Stimulated activated CD4-positive, alpha-beta T cell treated with anti-CD3 and anti-CD28 coated beads, Interleukin-4, amount 100 ng/mL, for 24 hours (primary cell): ENCODE data around the gene ANTXR1.

Experiments
- DNase-seq: peaks from one replicate; pipeline ENCODE4 v3.0.0-alpha.2; 2020

The ANTXR1 gene

DNA sequence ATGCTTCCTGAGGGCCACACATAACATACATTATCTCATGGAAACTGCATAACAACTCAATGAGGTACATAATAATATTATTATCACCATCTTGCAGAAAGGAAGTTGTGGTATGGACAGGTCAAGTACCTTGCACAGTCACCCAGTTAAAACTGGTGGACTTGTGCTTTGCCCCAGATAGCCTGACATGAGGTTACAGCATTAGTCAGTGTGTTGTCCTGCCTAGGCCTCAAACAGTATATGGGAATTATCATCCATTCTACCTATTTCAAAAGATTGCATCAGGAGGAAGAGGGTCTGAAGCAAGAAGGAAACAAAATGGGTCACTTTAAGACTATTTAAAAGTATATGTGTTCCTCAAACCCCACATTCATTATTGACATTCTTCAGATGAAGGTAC is 5.4 kb upstream of the ANTXR1 start:
- DNase-seq: no peak

DNA sequence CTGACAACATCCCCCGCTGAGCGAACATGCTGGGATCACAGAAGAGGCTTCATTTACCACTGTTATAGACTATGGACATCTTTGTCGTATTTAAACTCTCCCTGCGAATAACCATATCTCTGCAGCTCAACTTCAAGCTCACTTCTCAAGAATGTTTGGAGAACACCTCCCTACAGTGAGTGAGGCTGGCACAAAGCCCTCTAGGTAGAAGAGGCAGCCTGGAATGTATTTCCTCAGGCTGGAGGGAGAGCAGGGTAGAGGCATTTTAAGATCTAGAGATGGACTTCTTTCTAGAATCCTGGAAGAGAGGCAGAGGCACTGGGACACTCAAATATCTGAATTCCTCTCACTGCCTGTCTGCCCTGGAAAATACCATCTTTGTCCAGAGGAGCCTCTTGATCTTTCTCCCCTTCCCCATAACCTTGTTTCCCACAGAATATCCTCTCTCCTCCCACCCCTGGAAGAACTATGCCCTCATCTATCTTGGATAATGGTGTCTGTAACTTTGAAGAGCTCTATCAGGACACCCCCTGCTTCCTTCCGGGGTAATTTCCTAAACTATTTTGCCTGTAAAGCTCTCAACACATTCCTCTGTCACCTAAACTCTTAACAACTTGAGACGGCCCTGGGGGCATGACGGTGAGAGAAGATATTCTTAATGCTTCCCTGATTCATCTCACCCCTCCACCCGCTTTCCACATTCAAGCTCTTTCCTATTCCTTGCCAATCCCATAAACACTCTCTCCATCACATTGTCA is 2.4 kb upstream of the ANTXR1 start:
- DNase-seq: no peak

DNA sequence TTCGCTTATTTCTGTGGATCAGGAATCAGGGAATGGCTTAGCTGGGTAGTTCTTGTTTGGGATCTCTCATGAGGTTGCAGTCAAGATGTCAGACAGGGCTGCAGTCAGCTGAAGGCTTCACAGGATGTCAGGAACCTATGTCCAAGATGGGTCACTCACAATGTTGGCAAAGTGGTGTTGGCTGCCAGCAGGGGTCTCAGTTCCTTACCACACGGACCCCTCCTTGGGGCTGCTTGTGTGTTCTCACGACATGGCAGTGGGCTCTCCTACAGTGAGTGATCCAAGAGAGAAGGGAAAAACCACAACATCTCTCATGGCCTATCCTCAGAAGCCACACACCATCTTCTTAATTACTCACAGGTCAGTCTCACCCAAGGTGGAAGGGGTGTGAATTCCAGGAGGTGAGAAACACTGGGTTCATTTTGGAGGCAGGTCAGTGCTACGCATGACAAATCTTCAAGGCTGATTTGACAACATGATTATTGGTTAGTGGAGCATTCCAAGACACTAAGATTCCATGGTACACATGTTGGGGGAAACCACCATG is 1.3 kb upstream of the ANTXR1 start:
- no peak for DNase-seq

DNA sequence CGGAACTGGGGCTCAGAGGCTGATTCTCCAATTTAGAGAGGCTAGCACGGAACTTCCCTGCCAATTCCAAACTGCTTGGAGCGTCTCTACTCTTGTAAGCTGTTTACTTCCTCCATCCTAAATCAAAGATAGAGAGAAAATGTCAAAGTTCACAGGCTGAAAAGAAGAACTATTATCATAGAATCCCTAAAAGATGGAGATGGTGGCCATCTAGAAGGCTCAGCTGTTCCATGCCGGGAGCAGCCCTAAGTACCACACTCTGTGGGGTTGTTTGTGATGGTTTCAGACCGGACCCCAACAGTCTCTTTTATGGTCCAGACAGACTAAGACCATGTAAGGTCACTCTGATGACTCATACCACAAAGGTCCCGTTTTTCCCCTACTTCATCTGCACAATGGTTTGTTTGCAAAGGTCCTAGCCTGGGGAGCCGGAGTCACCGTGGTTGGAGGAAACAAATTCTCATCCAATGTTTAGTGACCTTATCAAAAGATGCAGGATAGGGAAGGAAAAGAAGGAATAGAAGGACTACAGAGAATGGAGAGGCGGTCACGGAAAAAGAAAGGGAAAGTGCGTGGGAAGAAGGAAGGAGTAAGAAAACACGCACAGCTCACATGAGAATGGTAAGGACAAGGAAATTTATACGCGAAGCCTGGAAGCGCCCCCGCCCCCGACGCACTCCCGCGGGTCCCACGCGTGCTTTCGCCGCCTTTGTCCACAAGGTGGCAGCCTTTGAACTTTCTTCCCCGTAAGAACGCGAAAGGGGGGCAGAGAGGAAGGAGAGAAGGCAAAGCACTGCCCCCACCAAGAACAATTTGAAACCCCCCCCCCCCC is 453 bp upstream of the ANTXR1 start:
- DNase-seq: peak; percentile 37

DNA sequence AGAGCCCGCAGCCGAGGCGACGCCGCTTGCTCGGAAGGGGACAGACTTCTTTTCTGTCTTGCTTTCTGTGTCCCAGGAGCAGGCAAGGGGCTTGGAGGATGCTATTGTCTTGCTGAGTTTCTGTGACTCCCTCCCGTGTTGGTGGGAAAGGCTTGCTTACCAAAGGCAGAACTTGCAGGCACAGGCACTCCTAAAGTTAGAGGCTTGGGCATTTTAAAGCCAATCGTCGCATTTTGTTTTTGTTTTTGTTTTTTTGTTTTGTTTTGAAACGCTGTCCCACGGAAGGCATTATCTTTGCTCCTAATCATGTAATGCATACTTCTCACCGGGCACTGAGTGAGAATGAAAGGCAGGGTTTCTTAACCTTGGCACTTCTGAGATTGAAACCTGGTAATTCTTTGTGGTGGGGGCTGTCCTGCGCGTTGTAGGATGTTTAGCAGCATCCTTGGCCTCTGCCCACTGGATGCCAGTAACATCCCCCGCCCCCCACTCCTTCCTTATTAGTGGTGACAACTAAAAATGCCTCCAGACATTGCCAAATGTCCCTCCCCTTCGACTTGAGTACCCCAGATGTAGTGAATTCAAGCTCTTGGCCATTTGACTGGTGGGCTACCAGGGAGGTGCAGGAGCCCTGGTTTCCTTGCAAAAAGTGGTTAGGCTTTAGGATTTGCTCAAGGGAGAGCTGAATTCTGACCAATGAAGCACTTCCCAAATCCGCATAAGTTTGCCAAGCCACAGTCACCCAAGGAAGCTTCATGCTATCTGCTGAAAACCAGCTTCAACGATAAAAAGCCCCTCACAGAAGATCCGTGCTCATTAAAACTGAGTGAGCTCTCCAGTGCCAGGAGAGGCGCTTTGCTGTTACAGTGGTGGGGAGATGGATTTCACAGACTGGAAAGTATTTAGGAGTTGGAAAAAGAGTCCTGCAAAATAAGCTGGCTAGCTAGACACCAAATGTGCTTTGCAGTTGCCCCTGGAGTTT is 1.2 kb downstream of the ANTXR1 start:
- DNase-seq: no peak

DNA sequence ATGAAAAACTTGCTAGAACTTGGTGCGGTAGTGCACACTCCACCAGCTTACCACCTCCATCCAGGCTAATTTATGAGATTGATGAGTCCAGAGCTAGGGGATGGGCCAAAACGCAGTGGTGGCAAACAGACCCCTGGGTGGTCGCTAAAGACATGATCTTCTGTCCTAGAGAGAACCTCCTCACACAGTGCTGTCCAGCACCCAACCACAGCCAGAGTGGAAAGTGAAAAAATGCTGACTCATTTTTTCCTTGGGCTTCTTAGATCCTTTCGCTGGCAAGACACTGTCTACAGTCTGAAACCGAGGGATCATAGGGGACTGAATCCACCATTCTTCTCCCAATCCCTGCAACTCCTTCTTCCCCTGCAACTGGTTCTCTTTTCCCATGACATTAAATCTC is 4.1 kb downstream of the ANTXR1 start:
- no peak for DNase-seq

DNA sequence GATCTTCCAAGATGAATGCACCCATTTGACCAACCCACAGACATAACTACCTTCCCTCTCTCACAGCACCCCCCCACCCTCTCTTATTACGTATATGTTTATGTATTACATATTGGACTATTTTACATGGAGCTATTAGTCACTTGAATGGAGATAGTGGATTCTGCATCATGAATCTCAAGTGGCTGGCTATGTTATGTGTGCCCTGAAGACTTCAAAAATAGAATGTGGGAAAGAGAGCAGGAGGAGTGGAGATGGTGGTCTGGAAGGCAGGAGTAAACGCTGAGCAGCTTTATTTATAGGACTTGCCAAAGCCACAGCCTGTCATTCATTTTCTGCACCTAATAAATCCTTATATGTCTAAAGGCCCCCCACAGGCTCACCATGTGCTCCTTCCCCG is 4.9 kb downstream of the ANTXR1 start:
- no peak for DNase-seq

DNA sequence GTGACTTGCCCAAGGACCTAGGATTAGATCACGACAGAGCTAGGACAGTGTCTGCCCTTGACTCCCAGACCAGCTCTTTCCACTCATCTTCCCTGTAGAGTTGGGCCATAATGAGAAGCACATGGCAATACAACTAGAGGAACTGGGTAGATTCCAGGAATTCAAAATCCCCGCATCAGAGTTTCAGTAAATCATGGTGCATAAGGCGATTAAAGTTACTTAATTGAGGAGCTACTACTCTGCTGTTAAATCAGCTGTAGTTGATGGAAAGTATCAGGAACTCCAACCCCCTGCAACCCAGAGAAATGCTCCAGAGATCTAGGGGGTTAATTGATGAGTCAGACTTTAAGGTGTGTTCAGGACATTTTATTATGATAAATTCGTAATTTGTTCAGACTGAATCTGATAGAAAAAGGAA is 5.7 kb downstream of the ANTXR1 start:
- DNase-seq: no peak

DNA sequence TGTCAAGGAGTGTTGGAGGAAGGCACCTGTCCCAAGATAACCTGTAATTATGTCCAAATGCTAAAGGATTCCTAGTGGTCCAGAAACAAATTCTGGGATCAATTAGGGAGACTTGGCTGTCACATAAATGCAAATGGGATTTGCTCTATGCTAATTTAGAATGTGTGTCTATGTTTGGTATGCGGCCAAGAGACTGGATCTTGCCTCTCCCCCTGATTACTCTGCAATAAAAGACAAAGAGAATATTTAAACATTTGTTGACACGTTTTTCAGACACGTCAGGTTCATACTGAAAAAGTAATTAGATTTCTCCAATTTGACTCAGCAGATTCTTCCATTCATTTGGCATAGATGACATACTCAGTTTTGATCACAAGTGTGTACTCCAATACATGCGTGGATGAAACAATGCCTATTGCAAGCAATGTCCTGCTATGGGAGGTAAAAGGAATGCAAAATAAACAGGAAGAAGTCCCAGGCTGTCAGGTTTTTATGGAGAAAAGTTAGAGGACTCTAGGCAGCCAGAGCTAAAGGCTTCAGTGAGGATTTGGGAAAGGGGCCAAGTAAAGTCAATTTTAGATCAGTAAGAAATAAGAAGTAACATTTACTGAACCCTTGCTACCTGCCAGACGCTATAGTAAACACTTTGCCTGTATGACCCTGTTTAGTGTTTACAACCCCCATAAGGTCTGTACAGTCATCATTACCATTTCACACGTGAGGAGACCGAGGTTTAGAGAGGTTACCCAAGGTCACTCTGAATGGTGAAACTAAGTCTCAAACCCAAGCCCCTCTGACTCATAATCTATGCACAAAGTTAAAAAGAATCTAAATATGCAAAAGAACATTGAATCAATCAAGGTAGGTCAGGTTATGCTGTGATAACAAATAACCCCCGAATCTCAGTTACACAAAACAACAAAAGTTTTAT is 7.8 kb downstream of the ANTXR1 start:
- DNase-seq: no peak

DNA sequence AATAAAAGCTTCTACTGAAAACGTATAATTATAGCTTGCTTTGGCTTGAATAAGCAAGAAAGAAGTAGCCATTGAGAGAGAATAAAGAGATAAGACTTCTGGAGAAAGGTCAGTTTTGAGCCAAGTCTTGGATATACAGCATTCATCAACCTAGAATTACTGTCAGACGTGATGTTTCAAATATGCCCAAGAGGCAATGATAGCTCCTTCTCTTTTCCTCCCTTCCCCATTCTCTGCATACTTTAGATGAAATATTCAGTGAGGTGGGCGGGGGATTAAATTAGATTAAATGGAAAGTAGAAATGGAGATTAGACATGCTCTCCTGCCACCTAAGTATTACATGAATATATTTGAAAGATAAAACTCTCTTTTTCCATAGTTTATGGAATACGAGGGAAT is 8.7 kb downstream of the ANTXR1 start:
- DNase-seq: no peak

DNA sequence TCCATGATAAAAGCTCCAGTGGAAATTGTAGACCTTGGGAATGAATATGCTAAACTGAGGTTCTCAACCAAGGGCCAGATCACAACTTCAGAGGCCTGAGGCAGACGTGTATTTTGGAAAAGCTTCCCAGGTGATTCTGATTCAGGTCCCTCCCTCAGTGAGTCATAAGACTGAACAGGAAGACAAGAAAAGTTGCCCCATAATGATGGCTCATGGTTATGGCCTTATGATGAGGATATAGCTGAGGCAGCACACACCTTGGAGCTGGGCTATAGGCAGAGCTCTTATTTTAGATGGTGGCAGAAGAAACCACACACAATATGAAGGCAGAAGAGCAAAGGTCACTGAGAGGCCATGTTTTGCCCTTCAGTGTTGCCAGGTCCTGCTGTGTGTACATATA is 9.6 kb downstream of the ANTXR1 start:
- no peak for DNase-seq

DNA sequence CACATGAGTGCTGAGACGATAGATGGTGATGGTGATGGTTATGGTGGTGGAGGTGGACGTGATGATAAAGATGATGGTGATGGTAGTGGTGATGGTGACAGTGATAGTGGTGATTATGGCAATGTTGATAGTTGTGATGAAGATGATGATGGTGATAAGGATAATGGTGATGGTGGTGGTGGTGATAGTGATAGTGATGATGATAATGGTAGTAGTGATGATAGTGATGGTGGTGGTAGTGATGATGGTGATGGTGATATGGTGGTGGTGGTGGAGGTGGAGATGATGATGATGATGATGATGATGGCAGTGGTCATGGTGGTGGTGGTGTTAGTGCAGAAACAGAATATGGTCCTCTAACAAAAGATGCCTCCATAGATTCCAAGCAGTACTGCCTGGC is 10.3 kb downstream of the ANTXR1 start:
- no peak for DNase-seq

DNA sequence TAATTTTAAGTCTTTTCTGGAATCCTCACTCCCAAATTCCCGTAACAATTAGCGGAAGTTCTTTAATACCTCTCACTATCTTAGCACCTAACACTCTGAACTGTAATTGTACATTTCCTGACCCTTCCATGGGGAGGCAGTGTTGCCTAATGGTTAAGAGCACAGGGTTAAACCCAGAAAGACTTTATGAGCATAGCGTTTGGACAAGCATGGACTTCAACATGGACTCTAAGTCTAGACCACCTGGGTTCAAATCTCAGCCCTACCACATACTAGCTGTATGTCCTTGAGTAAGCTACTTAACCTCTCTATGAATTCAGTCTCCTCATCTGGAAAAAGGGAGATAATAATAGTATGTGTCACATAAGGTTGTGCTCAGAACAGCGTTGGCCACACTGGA is 13.0 kb downstream of the ANTXR1 start:
- peak; percentile 10 for DNase-seq

DNA sequence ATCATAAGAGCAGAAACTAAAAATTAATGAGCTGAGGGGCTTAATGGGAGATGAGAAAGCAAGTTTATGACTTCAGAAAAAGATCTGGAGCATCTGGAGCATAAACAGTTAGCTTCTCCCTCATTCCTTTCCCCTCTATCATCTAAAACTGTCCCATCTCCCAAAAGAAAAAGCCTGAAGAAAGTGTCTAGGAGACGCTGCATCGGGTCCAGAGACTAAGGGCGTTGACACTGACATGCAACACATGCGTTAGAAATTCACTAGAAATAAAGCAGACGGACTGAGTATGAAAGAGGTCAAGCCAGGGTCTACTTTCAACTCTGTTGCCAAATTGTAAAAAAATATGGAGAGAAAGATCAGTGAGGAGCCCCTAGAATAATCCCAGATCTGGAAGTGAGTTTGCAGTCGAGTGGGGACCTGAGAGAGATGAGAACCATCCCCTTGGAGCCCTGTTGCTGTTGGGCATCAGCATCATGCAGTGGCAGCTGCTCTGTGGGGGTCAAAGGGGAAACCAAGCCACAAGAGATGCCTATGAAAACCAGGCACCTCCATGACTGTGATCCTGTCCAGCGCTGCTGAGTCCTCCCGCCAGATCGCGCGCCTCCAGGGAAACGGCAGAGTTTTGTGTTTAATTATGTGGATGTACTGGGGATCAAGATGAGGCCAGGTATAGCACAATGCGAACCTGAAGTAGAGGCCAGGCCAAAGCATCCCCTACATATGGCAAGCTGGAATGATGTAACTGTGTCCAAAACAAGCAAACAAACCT is 13.9 kb downstream of the ANTXR1 start:
- DNase-seq: no peak

DNA sequence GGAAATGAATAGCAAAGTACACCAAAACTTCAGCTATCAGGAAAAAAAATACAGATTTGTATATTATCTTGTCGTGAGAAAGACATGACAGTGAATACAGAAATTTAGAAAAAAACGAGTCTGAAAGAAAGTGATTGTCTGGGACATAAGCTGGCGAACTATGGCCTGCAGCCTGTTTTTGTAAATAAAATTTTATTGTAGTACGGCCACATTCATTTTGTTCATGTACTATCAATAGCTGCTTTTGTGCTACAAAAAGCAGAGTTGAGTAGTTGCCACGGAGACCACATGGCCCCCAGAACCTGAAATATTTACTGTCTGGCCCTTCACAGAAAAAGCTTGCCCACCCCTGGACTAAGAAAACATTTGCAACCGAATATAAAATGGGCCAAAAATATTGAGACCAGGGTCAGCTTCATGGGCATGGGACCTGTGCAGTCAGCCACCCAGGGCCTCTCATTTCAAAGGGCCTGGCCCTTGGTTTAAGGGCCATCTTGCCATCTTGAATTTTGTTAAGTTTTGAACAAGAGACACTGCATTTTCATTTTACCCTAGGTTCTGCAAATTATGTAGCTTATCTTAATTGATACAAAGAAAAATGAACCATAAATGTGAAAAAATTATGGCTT is 17.9 kb downstream of the ANTXR1 start:
- no peak for DNase-seq

DNA sequence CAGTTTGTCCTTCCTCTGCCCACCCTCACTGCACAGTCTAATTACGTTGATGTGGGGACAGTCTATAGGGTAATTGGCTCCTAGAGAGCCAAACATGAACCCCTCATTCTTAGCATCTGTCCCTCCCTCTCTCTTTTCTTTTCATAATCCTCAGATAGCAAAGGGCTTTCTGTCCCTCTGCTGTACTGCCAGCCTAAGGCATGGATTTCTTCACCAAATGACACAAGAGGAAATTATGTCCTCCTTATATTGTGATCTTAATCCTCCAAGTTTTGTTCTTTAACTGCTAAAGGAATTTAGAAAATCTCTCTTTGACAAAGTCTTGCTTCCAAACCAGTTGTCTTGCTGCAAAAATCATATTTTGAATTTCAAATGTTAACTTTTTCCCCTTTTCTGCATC is 18.5 kb downstream of the ANTXR1 start:
- DNase-seq: no peak

DNA sequence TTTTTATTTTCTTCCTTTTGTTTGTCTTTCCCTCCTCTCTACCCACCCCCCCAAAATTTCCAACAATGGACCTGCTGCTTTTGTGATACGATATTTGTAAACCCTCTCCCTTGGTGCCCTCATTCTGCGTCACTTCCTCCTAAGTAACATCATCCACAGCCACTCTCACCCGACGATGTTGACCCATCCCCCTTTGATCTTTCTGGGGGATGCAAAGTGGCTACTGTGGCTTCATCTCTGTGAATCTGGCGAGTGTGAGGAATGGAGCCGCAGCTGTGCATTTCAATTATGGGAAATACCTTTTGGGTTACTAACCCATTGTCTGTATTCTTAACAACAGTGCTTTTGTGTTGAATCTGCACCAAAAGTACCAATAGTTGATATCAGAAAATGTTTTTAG is 19.4 kb downstream of the ANTXR1 start:
- DNase-seq: no peak

DNA sequence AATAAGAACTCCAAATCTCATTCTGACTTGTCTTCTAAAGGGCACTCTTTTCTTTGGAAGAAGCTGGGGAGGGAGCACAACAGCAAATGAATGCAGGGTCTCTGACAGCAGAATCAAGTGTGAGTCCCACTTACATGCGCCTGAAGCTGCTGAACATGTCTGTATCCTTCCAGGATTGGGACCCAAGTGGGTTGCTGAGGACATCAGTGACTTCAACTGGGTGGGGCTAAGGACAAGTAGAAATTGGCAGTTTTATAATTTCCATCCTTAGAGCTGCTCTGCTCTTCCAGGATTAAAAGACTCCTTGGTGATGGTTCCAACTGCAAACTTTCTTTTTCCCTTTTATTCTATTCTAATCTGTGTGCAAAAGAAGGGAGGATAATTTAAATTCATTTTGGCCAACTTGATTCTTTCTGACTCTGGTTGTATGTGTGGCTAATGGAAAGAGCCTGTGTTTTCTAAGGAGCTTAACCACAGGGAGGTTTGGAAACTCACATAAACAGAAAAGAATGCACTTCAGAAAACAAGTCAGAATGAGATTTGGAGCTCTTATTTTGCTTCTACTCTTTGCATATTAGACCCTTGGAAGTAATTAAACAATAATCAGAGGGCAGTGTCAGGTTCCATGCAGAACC is 20.6 kb downstream of the ANTXR1 start:
- DNase-seq: no peak

DNA sequence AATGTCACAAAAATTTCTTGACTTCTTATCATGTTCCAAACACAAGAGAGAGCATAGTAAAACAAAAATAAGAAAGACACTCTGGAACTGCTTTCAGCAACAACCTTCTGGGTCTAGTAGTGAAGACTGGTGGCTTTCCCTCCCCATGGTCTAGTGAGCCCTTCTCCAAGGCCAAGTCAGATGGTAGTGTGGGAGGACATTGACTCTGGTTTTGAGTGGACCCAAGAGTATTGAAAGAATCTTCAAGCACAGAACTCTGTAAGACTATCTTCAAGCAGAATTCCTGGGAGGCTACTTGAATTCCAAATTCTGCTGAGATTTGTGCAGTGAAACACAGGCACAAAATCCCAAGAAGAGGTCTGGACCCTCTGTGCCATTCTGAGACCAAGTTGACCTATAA is 21.1 kb downstream of the ANTXR1 start:
- no peak for DNase-seq

DNA sequence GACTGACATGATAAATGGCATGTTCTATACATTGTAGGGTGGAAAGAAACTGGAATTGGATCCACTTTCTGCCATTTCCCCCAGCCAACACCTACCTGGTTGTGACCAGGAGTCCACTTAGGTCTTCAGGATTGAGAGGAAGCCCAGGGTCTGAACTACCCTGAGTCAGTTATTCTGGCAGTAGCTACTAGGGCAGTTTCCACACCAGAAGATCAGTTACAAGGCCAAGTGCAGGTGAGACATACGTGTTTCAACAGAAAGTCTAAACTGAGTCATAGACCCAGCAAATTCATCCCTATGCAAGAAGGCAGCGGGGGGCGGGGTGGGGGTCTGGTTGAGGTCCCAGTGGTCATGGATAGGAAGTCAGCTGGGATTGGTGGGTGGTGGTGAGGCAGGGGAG is 21.9 kb downstream of the ANTXR1 start:
- DNase-seq: no peak
